Right cardiac atrium (tissue), 5 donors: ENCODE data around the gene CEP128. TPM values are rescaled to one million over a fixed set of nuclear protein-coding genes. Genes with fewer than 3 reads are reported as not detected.

ENCODE experiments used
- ATAC-seq, 2 donors: fragments of 200-7000 bp; cut with Tn5 transposase; one replicate each; pipeline versions ENCODE4 v1.8.0 to v1.9.1; 2020; ENCODE audit warnings: moderate library complexity in 2 of 2, mild to moderate bottlenecking in 1 of 2
- DNase-seq, 3 donors: peaks; one replicate each; pipeline ENCODE4 v3.0.0-alpha.2; 2020
- H3K27ac ChIP-seq: one replicate; pipeline ENCODE4 v1.5.1; 2013; ENCODE audit warnings: mild to moderate bottlenecking, low read length, control low read depth, moderate library complexity
- H3K27me3 ChIP-seq: one replicate; pipeline ENCODE4 v1.6.1; 2013; ENCODE audit not compliant: control insufficient read depth, insufficient read depth
- H3K4me1 ChIP-seq: one replicate; pipeline ENCODE4 v1.6.1; 2013; ENCODE audit warnings: low read length; ENCODE audit not compliant: control insufficient read depth, insufficient read depth
- H3K4me3 ChIP-seq: one replicate; pipeline ENCODE4 v1.5.1; 2013; ENCODE audit warnings: low read length, control low read depth
- H3K9me3 ChIP-seq: one replicate; pipeline ENCODE4 v1.6.1; 2013; ENCODE audit warnings: low read length; ENCODE audit not compliant: control insufficient read depth
- WGBS: extraction: QIAGEN DNeasy Blood & Tissue Kit; methylation state at CpG from one replicate; pipeline ENCODE4 v1.1.7; 2013; 5-methylcytosine and 5-hydroxymethylcytosine counted together
- intact Hi-C, 4 donors: fragments of 100-400 bp; cut with DNase I; formaldehyde crosslinking; loops; one replicate each; pipeline versions ENCODE4 v1.11.0 to v1.14.0; 2022 to 2023
- polyA plus RNA-seq: library from polyadenylated mRNA; stranded (reverse); fragments of 200-250 nt; gene quantifications from one replicate; pipeline ENCODE4 v1.2.3, GENCODE V29; 2013
- total RNA-seq, 4 donors: library from RNA; stranded (reverse); fragmentation: NEBNext Ultra II Directional; extraction: Animal tissue kit (Norgen Biotek cat#: 25700); gene quantifications; one replicate each; pipeline ENCODE4 v1.2.1, GENCODE V29; 2021
- donor health status: healthy with polysubstance abuse.
- donor health status: DM: no; HTN: yes; CAD: no.
- donor health status: DM: no; HTN: no; CAD: no.
- donor health status: DM: no; HTN: yes; CAD: no; lungs with severe emphysema.
- donor health status: DM: yes; HTN: yes; CAD: no.

Gene CEP128
- total and polyA plus RNA-seq, 5 donors = 1.2 to 9.2 (median 5.6) TPM

- ATAC-seq (no peak), DNase-seq (no peak)
- Histone ChIP-seq H3K4me3 (no peak overlapping the region), H3K27me3 (no peaks in the 10 kb centered on the region), H3K9me3 (no peaks in the 10 kb centered on the region), H3K27ac (no peak overlapping the region), H3K4me1 (no peaks in the 10 kb centered on the region)
- intact Hi-C loops = no loop called here
These were observed 332.5 kb downstream of the CEP128 start for GRCh38 chr14:80609055-80609454.

GRCh38 chr14:80608563-80608962, 333.0 kb downstream of the CEP128 start:
- no peaks in the 10 kb centered on the region for H3K4me1 ChIP-seq
- 49% methylated on average over 1 of the region's 1 CpG for WGBS
- H3K27ac ChIP-seq = no peak overlapping the region
- no peak for DNase-seq
- intact Hi-C loops = no loop called here
- peak in 1 of 2 donors; percentile 43 for ATAC-seq
- H3K9me3 ChIP-seq = no peaks in the 10 kb centered on the region
- H3K4me3 ChIP-seq = no peak overlapping the region
- H3K27me3 ChIP-seq = no peaks in the 10 kb centered on the region

DNA sequence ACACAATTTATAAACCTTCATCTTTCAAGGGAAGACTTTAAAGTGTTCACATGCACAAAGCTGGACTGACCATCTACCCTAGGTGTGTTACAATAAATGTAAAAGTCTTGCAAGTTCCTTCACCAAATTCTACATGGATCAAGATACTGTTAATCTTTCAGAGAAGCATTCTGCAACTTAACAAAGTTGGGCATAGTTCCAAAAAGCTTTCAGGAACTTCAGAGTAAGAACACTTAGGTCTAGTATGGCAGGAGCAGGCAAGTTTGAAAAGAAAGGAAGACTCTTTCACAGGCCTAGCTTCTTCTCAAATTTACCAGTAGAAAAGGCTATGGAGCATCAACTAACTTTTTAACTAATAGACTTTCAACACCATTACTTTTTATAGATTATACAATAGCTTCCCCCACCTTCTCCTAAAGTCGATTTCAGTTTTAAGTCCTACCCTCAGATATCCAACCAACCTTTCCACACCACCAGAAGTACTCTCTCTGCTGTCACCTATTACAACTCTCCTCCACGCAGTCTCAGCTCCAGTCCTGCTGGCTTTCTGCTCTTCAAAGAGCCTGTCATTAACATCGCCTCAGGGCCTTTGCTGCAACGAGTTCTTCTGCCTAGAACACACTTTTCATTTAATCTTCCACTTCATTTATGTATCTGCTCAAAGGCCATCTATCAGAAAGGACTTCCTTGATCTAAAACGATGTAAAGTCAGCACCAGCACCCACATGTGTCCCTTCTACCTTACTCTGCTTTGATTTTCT, 333.9 kb downstream of the CEP128 start:
- Histone ChIP-seq H3K27ac (no peak overlapping the region), H3K4me1 (no peaks in the 10 kb centered on the region), H3K9me3 (no peaks in the 10 kb centered on the region), H3K4me3 (no peak overlapping the region), H3K27me3 (no peaks in the 10 kb centered on the region)
- no peak for DNase-seq
- 80% methylated on average over 5 of the region's 5 CpGs for WGBS
- intact Hi-C loops = no loop called here
- peak in 1 of 2 donors; percentile 27 for ATAC-seq

GRCh38 chr14:80606347-80606772, 335.2 kb downstream of the CEP128 start:
- ATAC-seq (peak; percentile 52 to 88), DNase-seq (no peak)
- H3K9me3 ChIP-seq = no peaks in the 10 kb centered on the region
- no peaks in the 10 kb centered on the region for H3K4me1 ChIP-seq
- no peak overlapping the region for H3K4me3 ChIP-seq
- H3K27me3 ChIP-seq = no peaks in the 10 kb centered on the region
- no peak overlapping the region for H3K27ac ChIP-seq
- intact Hi-C loops = no loop called here

GRCh38 chr14:80605536-80605935, 336.0 kb downstream of the CEP128 start:
- H3K9me3 ChIP-seq = no peaks in the 10 kb centered on the region
- no peaks in the 10 kb centered on the region for H3K4me1 ChIP-seq
- DNase-seq = no peak
- no peak overlapping the region for H3K27ac ChIP-seq
- no peak for ATAC-seq
- intact Hi-C loops = no loop called here
- no peaks in the 10 kb centered on the region for H3K27me3 ChIP-seq
- no peak overlapping the region for H3K4me3 ChIP-seq

DNA sequence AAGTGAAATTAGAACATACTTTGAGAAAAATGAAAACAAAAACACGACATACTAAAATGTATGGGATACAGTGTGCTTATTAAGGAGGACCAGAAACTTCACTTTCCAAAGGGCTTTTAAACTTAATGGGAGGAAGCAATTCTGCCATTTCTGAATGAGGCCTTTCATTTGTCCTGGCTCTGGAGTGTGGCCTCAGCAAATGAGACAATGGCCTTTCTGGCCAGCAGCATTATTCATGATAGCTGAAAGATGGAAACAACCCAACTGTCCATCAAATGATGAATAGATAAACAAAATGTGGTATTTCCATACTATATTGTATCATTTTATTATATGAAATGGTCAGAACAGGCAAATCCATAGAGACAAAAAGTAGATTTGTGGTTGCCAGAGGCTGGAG, 338.6 kb downstream of the CEP128 start:
- H3K27me3 ChIP-seq = no peaks in the 10 kb centered on the region
- WGBS = 71% methylated on average over 1 of the region's 1 CpG
- no peak for ATAC-seq

GRCh38 chr14:80587096-80587724, 354.3 kb downstream of the CEP128 start:
- intact Hi-C loops = no loop called here
- no peaks in the 10 kb centered on the region for H3K9me3 ChIP-seq
- H3K4me1 ChIP-seq = no peaks in the 10 kb centered on the region
- WGBS = 73% methylated on average over 3 of the region's 3 CpGs
- no peak for DNase-seq
- no peaks in the 10 kb centered on the region for H3K27me3 ChIP-seq
- H3K4me3 ChIP-seq = no peak overlapping the region
- ATAC-seq = no peak
- no peak overlapping the region for H3K27ac ChIP-seq

More for the DNA sequence above, 338.6 kb downstream of the CEP128 start:
- intact Hi-C loops = no loop called here
- Histone ChIP-seq H3K4me1 (no peaks in the 10 kb centered on the region), H3K9me3 (no peaks in the 10 kb centered on the region), H3K27ac (no peak overlapping the region), H3K4me3 (no peak overlapping the region)
- DNase-seq = no peak

DNA sequence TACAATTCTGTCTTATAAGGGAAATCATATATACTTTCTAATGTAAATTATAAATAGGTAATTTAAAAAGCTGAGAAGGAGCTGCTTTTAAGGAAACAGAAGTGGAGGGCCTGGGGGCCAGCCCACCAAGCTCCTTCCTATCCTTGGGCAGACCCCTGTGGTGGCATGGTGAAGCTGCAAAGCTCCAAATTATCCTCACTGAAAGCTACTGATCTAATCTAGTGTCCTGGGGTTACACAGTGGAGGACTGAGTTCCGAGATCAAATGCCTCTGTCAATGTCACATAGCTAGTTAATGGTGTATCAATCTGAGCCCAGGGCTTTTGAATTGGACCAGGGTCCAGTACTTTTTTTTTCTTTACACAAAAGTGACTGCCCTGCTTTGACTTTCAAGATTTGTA, 355.4 kb downstream of the CEP128 start:
- DNase-seq (no peak), ATAC-seq (no peak)
- Histone ChIP-seq H3K4me1 (peaks cover 1% of the 10 kb centered on the region), H3K4me3 (no peak overlapping the region), H3K27ac (no peak overlapping the region), H3K27me3 (no peaks in the 10 kb centered on the region), H3K9me3 (no peaks in the 10 kb centered on the region)
- whole genome bisulfite sequencing = 90% methylated on average over 1 of the region's 1 CpG
- intact Hi-C loops = no loop called here

- intact Hi-C loops = no loop called here
- H3K4me1 ChIP-seq = peaks cover 1% of the 10 kb centered on the region
- H3K4me3 ChIP-seq = no peak overlapping the region
- WGBS = 69% methylated on average over 1 of the region's 1 CpG
- no peak overlapping the region for H3K27ac ChIP-seq
- H3K27me3 ChIP-seq = no peaks in the 10 kb centered on the region
- no peaks in the 10 kb centered on the region for H3K9me3 ChIP-seq
- DNase-seq (no peak), ATAC-seq (peak in 1 of 2 donors; percentile 52)
These were observed 356.1 kb downstream of the CEP128 start for GRCh38 chr14:80585506-80585835.

GRCh38 chr14:80584744-80585505, 356.6 kb downstream of the CEP128 start:
- H3K27me3 ChIP-seq = no peaks in the 10 kb centered on the region
- intact Hi-C loops = no loop called here
- ATAC-seq (no peak), DNase-seq (no peak)
- H3K27ac ChIP-seq = no peak overlapping the region
- H3K4me1 ChIP-seq = peaks cover 1% of the 10 kb centered on the region
- no peaks in the 10 kb centered on the region for H3K9me3 ChIP-seq
- no peak overlapping the region for H3K4me3 ChIP-seq
- 30% methylated on average over 2 of the region's 2 CpGs for WGBS

GRCh38 chr14:80577599-80577998, 363.9 kb downstream of the CEP128 start:
- H3K27ac ChIP-seq = no peak overlapping the region
- ATAC-seq (no peak), DNase-seq (no peak)
- intact Hi-C loops = no loop called here
- no peak overlapping the region for H3K4me3 ChIP-seq
- no peaks in the 10 kb centered on the region for H3K9me3 ChIP-seq
- H3K27me3 ChIP-seq = no peaks in the 10 kb centered on the region
- 94% methylated on average over 4 of the region's 4 CpGs for WGBS
- H3K4me1 ChIP-seq = peaks cover 1% of the 10 kb centered on the region
